Astrocyte of the cerebellum (primary cell): ENCODE data around the gene PCDHGA4.
A peak's percentile ranks its signal among the peaks of the same experiment; 100 is the strongest.

Source experiments
- DNase-seq: peaks from one replicate; pipeline ENCODE4 v3.0.0-alpha.2; 2011; ENCODE audit warnings: low read depth
- H3K4me3 ChIP-seq: 2 replicates; pipeline ENCODE4 v1.5.1; 2011; ENCODE audit warnings: mild to moderate bottlenecking, low read depth, low read length, moderate library complexity
- CTCF ChIP-seq: IDR thresholded peaks from 2 replicates; pipeline ENCODE4 v1.5.1; 2012; ENCODE audit warnings: low read length, low read depth, moderate library complexity, mild to moderate bottlenecking; ENCODE audit errors: missing control alignments
- in situ Hi-C: cut with HindIII; loops from 2 replicates; pipeline ENCODE4 v1.10.0; 2017; ENCODE audit warnings: low sequenced_read_pairs

The PCDHGA4 gene

DNA sequence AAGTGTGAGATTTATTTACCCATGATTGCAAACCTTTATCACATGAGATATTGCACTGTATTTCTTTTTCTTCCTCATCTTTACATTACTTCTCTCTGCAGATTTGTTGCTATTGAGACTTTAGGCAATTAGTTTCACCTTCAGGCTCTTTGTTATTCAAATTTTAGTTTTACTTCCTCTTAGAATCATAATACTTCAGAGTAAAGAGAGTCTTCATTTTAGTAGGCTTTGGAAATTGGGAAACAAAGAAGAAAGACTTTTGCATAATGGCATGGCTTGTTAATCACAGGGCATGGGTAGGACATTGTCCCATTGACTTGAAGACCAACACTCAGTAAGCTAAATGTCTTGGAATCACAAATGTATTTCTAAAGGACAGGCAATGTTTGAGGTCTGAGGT is 7.9 kb downstream of the PCDHGA4 start:
- in situ Hi-C loops: no loop called here
- DNase-seq: no peak
- no peak overlapping the region for H3K4me3 ChIP-seq
- no peak for TF ChIP-seq CTCF

DNA sequence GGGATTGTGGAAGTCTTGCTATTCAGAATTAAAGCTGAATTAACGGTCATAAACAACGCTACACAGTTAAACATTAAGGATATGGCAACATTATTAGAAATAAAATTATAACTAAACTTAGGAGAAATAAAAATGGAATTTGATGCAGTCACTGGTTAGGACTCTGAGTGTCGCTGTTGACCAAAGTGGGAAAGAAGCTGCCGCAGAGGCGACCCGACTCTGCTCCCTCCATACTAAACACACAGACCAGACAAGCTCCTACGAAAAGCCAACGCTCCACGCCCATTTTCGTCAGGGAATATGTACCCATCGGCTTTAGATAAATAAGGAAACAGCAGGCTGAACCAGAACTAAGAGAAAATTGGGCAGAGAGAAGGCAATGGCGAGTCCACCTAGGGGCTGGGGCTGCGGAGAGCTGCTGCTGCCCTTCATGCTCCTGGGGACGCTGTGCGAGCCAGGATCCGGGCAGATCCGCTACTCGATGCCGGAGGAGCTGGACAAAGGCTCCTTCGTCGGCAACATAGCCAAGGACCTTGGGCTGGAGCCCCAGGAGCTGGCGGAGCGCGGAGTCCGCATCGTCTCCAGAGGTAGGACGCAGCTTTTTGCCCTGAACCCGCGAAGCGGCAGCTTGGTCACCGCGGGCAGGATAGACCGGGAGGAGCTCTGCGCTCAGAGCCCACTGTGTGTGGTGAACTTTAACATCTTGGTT is 9.3 kb downstream of the PCDHGA4 start, which contains the start of gene PCDHGA5:
PCDHGA5 (plus strand) TSS at position 211 of the 709 bp plus-strand sequence; CDS start at position 380, 169 bp downstream.
- in situ Hi-C loops: no loop called here
- peak within 1 kb of the TSS; percentile 20 for H3K4me3 ChIP-seq
- peak; percentile 12 for TF ChIP-seq CTCF
- DNase-seq: no peak

GRCh38 chr5:141366016-141366896 is 11.4 kb downstream of the PCDHGA4 start:
- in situ Hi-C loops: no loop called here
- DNase-seq: no peak
- H3K4me3 ChIP-seq: no peak overlapping the region
- TF ChIP-seq CTCF: no peak

DNA sequence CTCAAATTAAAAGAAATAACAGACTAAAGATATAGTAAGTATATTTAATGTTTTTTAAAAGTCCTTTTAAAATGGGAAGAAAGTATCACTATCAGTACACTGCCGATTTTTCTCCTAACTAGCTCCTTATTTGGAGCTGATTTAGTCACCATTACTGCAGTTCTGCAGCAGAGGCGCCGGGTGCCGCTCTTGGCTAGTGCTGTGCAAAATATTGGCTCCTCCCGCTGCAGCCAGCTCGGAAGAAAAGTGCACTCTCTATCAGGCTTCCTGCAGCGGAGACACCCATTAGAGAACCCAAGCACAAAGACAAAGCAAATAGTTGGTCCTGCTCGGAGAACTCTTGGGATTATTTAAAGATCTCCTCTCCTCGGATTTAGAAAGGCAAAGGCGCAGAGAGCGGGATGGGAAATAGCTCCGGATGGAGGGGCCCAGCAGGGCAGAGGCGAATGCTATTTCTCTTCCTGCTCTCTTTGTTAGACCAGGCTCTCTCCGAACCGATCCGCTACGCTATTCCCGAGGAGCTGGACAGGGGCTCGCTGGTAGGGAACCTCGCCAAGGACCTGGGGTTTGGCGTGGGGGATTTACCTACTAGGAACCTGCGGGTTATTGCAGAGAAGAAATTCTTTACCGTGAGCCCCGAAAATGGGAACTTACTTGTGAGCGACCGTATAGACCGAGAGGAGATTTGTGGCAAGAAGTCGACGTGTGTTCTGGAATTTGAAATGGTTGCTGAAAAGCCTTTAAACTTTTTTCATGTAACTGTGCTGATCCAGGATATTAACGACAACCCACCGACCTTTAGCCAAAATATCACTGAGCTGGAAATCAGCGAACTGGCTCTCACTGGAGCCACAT is 15.4 kb downstream of the PCDHGA4 start, which contains the start of gene PCDHGB3:
PCDHGB3 (plus strand) TSS at position 249 of the 855 bp plus-strand sequence; CDS start at position 402, 153 bp downstream.
- peak within 1 kb of the TSS; percentile 23 for H3K4me3 ChIP-seq
- in situ Hi-C loops: no loop called here
- TF ChIP-seq CTCF: peak; percentile 36
- no peak for DNase-seq

GRCh38 chr5:141371572-141372475 is 17.0 kb downstream of the PCDHGA4 start:
- no peak overlapping the region for H3K4me3 ChIP-seq
- no peak for TF ChIP-seq CTCF
- in situ Hi-C loops: no loop called here
- DNase-seq: no peak
